K562 (cell line): ENCODE measurements around the gene REPS1. TPM values are rescaled to one million over a fixed set of nuclear protein-coding genes. Genes with fewer than 3 reads are reported as not detected.

Experiments used
- CHD7 ChIP-seq: fragments of 200-600 bp; sonication (generic); IDR thresholded peaks from one replicate; pipeline ENCODE4 v1.6.1; 2012; ENCODE audit warnings: mild to moderate bottlenecking, low read depth, low read length, inconsistent platforms
- HLTF ChIP-seq: fragments of 450-650 bp; IDR thresholded peaks from 2 replicates; pipeline ENCODE4 v1.6.1; 2016
- HOXB6 ChIP-seq: fragments of 250-450 bp; sonication (Bioruptor Pico); IDR thresholded peaks from 2 replicates; pipeline ENCODE4 v1.5.1; 2022; ENCODE audit warnings: mild to moderate bottlenecking, borderline replicate concordance
- KDM5B ChIP-seq: fragments of 200-600 bp; sonication (generic); IDR thresholded peaks from 2 replicates; pipeline ENCODE4 v1.6.1; 2012; ENCODE audit warnings: low read depth, mild to moderate bottlenecking, moderate library complexity, low read length, control low read depth, inconsistent platforms; ENCODE audit not compliant: insufficient replicate concordance
- NFRKB ChIP-seq: fragments of 450-650 bp; IDR thresholded peaks from 2 replicates; pipeline ENCODE4 v1.6.1; 2016; ENCODE audit warnings: low read depth
- POLR2A ChIP-seq: fragments of 450-650 bp; conservative IDR thresholded peaks from 2 replicates; pipeline ENCODE4 v1.6.1; 2016
- RBM22 ChIP-seq: fragments of 200-400 bp; formaldehyde crosslinking; IDR thresholded peaks from 2 replicates; pipeline ENCODE4 v1.6.1; 2018; ENCODE audit warnings: low read length, low read depth; ENCODE audit not compliant: poor library complexity, severe bottlenecking
- TEAD1 ChIP-seq, 2 experiments: fragments of 450-650 bp in 1 of 2; sonication (generic) in 1 of 2; formaldehyde crosslinking; IDR thresholded peaks; 2 replicates each; pipeline versions ENCODE4 v1.4.0 to v1.8.0; 2020 to 2022; ENCODE audit warnings: mild to moderate bottlenecking in 2 of 2, missing genetic modification reagents in 1 of 2
- ZBTB11 ChIP-seq, 3 experiments: fragments of 200-800 bp in 1 of 3; fragments of 250-450 bp in 1 of 3; fragments of 450-650 bp in 1 of 3; sonication (Bioruptor Pico) in 1 of 3; sonication (Bioruptor generic) in 1 of 3; formaldehyde crosslinking in 1 of 3; IDR thresholded peaks; 2 replicates each; pipeline versions ENCODE4 v1.6.1 to v1.8.0; 2016 to 2022; ENCODE audit warnings: mild to moderate bottlenecking in 2 of 3, missing genetic modification characterization in 2 of 3, missing compliant biosample characterization in 1 of 3, moderate library complexity in 1 of 3
- ZNF311 ChIP-seq: fragments of 250-450 bp; sonication (Bioruptor Pico); IDR thresholded peaks from 2 replicates; pipeline ENCODE4 v1.4.0; 2020; ENCODE audit warnings: mild to moderate bottlenecking, moderate library complexity
- polyA plus RNA-seq, 8 experiments: library from polyadenylated mRNA; depleted of rRNA in 4 of 8; stranded (reverse) in 5 of 8; unstranded in 3 of 8; fragments of >200 nt; fragmentation: Nextera tagmentation in 2 of 8; fragmentation: Illumina TruSeq in 1 of 8; extraction: Ambion mirVana in 2 of 8; extraction: Trizol in 1 of 8; gene quantifications; 2 replicates each; pipeline versions ENCODE4 v1.2.1 to v1.2.3, GENCODE V29; 2011 to 2014; ENCODE audit warnings: inconsistent platforms in 1 of 8, missing spikeins in 1 of 8
- total RNA-seq, 7 experiments: library from RNA; depleted of rRNA in 6 of 7; stranded (reverse); fragments of >200 nt in 6 of 7; fragmentation: Illumina TruSeq in 2 of 7; extraction: Trizol in 2 of 7; gene quantifications; 2 replicates each; pipeline versions ENCODE4 v1.2.1 to v1.2.3, GENCODE V29; 2011 to 2021; ENCODE audit warnings: low replicate concordance in 1 of 7

REPS1 gene
- total and polyA plus RNA-seq, 9 of the 15 experiments (the other 6 are each of a cell fraction or from before 2014, with no cell fraction given) = 7.9 to 36.0 (median 27.8) TPM

- TF ChIP-seq ZBTB11 (CRISPR knock-in tag; IDR thresholded peaks at IDR 0.05) = peak in 2 of 3 experiments; percentile 7 to 53; a peak in 1 of 6 replicates
- peak; percentile 43 for TF ChIP-seq RBM22
- peak in 1 of 2 experiments; percentile 56; a peak in 1 of 4 replicates for TF ChIP-seq TEAD1 (CRISPR knock-in tag; IDR thresholded peaks at IDR 0.05)
- no peak for TF ChIP-seq HOXB6 (CRISPR knock-in tag)
- TF ChIP-seq POLR2A = peak; percentile 92
- 0 out of 2 replicates have a peak, but pooled peaks have one; percentile 59 for TF ChIP-seq NFRKB
- peak; percentile 54 for TF ChIP-seq KDM5B
- TF ChIP-seq CHD7 = no peak
- no peak for TF ChIP-seq ZNF311
- peak; percentile 71; the same call in 1 of the 2 replicates for TF ChIP-seq HLTF
Observed at GRCh38 chr6:138987643-138988468, at the start of gene REPS1 (continued).
